ENCODE results near the gene DNMBP.

The DNMBP gene, protein sequence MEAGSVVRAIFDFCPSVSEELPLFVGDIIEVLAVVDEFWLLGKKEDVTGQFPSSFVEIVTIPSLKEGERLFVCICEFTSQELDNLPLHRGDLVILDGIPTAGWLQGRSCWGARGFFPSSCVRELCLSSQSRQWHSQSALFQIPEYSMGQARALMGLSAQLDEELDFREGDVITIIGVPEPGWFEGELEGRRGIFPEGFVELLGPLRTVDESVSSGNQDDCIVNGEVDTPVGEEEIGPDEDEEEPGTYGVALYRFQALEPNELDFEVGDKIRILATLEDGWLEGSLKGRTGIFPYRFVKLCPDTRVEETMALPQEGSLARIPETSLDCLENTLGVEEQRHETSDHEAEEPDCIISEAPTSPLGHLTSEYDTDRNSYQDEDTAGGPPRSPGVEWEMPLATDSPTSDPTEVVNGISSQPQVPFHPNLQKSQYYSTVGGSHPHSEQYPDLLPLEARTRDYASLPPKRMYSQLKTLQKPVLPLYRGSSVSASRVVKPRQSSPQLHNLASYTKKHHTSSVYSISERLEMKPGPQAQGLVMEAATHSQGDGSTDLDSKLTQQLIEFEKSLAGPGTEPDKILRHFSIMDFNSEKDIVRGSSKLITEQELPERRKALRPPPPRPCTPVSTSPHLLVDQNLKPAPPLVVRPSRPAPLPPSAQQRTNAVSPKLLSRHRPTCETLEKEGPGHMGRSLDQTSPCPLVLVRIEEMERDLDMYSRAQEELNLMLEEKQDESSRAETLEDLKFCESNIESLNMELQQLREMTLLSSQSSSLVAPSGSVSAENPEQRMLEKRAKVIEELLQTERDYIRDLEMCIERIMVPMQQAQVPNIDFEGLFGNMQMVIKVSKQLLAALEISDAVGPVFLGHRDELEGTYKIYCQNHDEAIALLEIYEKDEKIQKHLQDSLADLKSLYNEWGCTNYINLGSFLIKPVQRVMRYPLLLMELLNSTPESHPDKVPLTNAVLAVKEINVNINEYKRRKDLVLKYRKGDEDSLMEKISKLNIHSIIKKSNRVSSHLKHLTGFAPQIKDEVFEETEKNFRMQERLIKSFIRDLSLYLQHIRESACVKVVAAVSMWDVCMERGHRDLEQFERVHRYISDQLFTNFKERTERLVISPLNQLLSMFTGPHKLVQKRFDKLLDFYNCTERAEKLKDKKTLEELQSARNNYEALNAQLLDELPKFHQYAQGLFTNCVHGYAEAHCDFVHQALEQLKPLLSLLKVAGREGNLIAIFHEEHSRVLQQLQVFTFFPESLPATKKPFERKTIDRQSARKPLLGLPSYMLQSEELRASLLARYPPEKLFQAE (N-terminal part only)

DNA sequence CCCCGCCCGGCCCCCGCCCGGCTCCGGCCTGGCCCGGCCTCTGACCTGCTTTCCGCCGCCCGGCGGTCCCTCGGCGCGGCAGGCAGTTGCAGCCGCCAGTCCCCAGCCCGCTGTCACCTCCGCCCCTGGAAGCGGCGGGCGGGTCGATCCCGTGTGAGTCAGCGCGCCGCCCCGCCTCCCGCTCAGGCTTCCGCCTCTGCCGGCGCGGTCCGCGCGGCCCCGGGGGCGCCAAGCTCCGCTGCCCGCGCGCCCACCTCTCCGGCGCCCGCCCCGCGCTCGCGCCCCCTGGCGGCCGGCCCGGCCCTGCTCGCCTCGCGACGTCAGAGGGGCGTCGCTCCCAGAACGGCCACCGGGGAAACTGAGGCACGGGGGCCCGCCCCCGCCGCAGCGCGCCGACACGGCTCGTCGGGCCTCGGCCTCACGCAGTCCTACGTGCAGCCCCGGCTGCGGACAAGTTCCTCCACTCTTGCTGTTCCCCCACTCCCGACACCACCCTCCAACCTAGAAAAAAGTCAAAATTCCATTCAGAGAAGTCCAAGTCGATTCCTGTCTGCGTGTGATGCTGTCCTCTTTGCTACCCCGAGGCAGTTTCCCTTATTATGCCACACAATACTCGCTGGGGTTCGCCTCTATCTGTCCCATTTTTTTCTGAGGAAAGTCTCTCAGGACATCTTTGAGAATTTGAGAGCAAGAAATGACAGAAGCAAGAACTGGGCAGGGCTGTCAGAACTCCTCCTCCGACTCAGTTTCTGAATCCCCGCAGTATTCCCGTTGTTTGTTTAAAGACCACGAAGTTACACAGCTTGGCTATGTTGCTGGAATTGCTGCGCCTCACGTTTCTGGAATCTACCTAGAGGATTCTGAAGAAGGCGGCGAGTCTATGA is at the start of gene DNMBP:
DNMBP (minus strand) TSS at position 155 of the 884 bp plus-strand sequence. CDS start 37,823 bp downstream, outside the sequence.
- DNase-seq, result peak; percentile 71

DNA sequence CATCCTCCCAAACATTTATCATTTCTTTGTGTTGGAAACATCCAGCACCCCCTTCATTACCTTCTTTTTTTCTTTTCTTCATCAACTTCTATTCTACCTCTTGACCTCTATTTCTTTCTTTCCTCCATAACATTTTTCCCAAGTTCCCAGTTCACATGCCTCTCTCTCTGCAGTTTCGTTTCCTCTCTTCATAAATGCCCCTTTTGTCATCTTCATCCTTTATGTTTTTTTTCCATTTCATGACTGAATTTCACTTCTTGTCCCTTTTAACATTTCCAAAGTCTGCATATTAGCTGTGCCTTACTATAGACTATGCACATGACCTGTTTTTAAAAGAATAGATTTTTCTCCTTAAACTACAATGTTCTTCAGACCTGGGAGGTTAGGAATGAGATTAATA is 48.2 kb upstream of the DNMBP start:
- DNase-seq, result no peak

DNA sequence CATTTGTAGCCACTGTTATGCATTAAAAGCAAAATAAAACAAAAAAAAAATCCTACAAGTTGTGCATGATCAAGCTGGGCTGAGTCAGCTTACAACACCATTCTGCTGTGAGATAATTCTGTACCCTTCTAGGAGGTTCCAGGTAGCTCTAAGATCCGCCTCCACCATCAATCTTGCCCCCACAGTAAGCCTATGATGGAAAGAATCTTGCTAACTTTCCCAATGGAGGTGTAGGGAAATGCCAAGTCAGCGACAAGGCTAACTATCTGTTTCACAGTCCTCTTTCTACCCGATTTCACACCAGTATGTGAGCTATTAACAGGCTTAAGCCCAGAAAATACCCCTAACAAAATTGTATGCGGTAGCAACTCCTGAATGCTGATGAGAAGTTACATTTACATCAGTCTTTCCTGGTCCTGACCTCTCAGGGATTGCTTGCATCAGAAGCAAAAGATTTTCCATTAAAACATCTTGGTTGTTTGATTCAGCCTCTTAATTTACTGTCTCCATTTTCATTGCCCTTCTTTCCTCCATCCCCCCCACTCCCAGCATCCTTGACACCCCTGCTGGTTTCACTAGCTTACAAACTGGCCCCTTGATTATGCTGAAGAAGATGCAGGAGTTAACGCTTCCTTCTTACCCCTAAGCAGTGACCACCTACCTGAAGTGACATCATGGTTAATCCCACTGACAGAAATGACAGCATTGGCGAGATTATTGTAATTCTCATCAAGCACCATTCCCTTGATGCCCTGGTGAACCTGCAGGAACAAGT is 44.1 kb upstream of the DNMBP start:
- no peak for DNase-seq

DNA sequence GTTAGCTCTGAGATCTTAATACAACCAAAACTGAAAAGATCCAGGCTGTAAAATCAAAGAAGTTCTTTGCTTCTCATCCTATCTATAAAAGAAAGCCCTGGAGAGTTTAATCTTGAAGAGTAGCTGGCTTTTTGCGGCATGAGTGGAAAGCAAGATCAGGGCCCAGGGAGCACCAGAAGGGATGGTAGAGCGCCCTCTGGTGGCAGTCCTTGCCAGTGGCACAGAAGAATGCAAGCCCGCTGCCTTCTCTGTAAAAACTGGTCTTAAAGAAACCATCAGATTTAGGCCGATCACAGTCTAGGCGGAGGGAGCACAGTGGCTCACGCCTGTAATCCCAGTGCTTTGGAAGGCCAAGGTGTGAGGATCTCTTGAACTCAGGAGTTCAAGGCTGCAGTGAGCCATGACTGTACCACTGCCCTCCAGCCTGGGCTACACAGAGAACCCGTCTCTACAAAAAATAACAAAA is 36.3 kb upstream of the DNMBP start:
- peak; percentile 40 for DNase-seq

DNA sequence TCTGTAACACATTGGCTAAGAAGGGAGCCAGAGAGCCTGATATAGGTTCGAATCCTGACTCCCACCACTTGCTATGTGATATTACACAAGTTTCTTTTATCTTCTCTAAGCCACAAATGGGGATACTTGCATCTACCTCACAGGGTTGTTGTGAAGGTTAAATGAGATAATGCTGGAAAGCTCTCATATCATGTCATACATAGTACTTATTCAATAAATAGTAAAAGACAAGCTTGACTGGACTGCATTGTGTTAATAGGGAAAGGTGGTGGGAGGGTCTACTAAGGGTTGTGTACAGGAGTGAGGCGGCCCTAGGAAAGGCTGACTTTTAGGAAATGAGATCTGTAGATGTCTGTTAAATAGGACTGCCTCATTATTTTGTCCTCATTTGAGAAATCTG is 35.8 kb upstream of the DNMBP start:
- no peak for DNase-seq

DNA sequence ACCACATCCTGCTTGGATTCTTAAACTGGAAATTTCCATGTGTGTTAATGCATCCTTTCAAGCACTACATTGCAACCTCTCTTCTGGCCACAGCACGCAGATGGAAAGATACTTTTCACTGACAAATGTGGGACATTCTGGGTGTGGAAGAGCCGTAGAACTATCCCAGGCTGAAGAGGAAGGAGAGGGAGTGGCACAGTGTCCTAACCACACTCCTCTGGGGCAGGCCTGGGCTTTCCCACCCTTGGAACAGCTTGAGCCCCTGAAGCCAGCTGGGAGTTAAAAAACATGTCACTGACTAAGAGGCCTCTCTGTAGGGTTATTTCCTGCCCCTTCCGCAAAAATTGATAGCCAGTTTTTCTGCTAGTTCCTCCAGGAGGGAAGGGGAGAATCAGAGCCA is 34.0 kb upstream of the DNMBP start:
- no peak for DNase-seq

DNA sequence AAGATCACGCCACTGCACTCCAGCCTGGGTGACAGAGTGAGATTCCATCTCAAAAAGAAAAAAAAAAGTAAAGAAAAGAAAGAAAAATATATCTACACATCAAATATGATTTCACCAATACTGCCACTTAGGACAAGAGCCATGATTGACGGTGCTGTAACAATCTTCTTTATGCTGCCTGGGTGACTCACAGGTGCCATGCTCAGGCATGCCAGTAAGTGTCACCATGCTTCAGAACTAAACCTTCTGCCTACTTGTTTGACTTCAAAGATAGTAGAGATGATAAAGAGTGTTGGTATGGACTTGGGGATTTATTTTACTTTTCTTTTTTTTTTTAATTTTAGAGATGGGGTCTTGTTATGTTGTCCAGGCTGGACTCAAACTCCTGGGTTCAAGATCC is 33.6 kb upstream of the DNMBP start:
- DNase-seq, result no peak

DNA sequence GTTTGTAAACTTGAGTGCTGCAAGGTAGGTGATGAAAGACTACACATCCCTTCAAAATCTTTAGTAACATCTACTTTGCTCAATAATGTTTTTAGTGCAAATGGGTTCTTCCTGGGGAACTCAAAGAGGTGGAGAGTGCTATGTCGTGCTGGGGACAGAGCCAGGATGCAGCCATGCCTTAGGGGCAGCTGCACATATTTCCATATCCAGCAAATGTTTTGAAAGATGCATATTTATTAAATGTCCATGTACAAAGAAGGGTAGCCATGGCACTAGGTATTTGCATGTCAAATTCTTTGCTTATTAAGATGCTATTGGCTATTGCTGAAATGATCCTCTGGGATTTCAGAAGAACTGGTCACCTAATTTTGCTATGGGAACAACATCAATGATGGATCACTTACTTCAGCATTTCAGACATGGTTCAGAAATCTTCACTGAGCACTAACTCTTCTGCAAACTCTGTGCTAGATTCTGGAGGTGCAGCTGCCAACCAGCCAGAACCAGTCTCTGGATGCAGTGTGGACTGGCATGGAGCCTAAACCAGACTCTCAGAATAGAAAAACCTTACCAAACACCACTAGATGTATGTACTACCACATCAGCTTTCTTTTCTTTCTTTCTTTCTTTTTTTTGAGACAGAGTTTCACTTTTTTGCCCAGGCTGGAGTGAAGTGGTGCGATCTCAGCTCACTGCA is 31.7 kb upstream of the DNMBP start:
- DNase-seq, result no peak

DNA sequence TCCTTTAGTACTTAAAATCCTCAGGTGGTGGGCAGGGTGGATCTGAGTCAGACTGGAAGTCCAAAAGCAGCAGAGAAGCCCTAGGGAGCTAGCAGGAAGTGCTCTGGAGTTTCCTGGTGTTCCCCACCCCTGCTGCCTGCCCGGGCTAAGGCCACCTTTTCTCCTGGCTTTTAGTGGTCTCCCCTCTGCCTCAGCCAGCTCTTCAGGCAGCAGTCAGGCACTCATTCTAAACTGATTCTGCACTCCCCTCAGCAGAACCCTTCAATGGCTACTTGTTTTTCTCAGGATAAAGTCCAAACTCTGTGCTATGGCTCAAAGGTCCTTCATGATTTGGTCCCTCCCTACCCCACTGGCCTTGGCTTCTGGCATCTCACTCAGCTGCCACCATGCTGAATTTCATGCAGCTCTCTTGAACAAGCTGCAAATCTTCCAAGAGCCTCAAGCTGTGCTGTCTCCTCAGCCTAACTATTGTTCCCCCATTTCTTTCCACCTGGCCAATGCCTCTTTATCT is 28.9 kb upstream of the DNMBP start:
- no peak for DNase-seq

DNA sequence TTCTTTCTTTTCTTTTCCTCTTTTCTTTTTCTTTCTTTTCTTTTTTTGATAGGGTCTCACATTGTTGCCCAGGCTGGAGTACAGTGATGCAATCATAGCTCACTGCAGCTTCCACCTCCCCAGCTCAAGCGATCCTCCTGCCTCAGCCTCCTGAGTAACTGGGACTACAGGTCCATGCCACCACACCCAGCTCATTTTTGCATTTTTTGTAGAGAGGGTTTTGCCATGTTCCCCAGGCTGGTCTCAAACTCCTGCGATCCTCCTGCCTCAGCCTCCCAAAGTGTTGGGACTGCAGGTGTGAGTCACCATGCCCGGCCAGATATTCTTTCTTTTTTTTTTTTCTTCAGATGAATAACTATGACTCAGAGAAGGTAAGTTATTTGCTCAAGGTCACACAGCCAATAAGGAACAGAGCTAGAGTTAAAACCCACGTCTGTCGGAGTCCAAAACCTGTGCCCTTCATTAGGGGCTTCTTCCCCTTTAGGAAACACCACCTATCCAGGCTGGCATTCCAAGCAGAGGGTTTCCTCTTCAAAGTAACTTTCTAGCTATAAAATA is 28.1 kb upstream of the DNMBP start:
- DNase-seq, result no peak

DNA sequence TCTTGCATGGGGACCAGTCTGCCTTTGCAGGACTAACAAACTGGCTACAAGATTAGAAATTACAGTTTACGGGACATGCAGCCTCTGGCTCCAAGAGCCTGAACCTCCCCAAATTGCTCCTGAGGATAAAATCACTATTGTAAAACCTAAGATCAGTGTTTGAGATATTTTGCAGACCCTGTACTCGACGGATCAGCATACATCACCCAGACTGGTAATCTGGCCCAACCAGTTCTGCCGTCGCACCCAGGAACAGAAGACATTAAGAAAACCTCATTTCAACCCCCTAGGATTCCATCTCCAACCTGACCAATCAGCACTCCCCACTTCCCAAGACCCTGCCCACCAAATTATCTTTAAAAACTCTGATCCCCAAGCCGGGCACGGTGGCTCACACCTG is 27.1 kb upstream of the DNMBP start:
- DNase-seq, result no peak

DNA sequence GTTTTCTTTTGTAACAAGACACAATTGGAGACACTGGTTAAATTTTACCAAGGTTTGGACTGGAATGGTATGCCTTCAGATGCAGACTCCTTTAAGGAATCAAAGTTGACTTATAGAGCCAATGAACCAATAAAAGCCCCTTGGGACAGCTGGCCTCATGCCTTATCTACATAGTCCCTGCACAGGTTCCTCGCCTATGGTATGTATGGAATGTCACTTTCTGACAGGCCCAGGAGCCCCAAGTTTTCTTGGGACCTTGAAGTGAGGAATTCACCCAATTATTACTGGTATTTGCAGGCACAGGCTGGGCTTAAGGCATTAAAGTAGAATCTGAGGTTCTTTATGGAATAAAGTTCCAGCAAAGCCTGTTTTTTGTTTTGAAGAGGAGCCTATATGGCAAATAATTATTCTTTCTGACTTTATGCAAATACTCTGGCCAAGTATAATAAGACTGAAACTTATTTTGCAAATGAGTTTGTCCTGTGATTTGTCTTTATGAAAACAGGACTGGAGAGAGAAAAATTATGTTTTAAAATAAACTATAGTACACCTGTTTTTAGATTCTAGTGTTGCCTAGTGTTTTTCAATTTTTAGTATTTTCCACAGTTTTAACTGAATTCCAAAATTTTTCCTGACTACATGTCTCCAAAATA is 24.1 kb upstream of the DNMBP start:
- DNase-seq, result no peak

DNA sequence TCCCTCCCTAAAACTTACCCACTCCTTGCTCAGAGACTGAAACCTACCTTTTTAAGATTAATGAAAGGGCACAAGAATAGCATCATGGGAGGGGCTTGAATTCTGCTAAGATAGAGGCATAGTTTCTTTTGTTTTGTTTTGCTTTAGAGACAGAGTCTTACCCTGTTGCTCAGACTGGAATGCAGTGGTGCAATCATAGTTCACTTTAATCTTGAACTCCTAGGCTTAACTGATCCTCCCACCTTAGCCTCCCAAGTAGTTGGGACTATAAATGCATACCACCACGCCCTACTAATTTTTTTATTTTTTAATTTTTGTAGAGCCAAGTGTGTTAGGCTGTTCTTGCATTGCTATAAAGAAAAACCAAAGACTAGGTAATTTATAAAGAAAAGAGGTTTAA is 17.7 kb upstream of the DNMBP start:
- DNase-seq, result no peak

DNA sequence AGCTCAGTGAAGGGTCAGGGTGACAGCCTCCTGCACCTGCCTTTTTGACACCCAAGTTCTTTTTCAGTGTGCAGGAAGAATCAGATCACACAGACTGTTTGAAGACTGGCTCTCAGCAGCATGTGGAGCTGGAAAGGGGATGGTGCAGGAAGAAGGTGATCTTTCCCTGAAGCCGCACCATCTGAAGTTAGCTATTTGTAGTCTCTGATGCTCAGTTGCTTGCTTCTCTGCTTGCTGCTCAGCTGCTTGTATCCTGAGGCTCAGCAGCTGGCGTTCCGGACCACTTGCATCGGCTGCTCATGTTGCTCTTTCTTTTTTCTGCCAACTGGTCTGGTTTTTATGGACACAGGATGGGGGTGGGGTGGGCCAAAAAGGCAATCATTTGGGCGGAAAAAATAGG is 15.8 kb upstream of the DNMBP start:
- DNase-seq, result peak; percentile 39

DNA sequence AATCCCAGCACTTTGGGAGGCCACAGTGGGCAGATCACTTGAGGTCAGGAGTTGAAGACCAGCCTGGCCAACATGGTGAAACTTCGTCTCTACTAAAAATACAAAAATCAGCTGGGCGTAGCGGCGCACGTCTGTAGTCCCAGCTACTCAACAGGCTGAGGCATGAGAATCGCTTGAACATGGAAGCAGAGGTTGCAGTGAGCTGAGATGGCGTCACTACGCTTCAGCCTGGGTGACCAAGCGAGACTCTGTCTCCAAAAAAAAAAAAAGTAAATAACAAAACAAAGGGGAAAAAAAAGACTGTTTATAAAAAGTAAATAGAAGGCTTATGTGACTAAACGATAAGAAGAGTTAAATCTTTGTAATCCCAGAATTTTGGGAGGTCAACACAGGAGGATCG is 15.0 kb upstream of the DNMBP start:
- DNase-seq, result no peak

DNA sequence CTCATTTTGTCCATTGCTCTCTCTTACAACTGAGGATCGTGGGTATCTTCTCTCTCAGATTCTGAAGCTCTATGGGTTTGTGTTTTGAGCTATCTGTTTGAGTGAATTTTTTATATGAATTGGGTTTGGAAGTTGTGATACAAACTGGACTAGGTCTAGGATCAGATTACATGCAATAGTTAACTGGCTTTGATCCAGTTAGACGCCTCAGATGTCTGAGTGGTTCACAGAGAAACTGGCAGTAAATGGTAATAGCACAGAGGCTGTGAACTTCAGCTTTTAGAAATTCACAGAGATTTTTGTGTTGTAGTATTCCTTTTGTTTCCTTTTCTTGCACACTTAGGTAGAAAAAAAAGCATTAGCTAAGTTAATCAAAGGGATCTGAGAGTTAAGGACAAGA is 12.7 kb upstream of the DNMBP start:
- no peak for DNase-seq

DNA sequence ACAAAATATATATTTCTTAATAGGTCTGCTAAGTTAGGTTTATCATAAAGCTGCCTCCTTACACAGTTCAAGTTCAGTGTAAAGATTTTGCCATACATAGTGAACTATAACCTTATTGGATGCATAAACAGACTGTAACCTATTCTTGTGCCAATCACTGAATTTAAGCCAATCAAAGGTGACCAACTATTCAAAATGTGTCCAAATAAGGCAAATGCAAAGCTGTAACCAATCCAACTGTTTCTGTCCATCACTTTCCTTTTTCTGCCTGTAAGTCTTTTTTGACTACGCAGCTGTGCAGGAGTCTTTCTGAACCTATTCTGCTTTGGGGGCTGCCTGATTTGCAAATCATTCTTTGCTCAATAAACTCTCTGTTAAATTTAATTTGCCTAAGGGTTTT is 11.6 kb upstream of the DNMBP start:
- DNase-seq, result no peak

DNA sequence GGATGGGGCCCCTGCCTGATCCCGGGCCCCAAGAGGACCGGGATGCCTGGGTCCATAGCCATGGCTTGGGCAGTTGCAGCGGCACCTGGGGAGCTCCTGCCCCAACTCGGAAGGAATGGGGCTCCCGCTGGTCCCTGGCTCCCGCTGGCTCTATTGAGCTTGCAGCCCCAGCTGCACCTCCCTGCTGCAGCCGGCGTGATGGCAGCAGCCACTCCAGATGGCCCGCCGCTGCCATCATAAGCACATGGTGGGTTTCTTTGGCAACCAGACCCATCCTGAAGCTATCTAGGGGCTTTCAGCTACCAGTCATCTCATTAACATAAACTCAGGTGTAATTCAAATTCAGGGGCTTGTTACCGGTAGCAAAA is 11.1 kb upstream of the DNMBP start:
- DNase-seq, result peak; percentile 73

DNA sequence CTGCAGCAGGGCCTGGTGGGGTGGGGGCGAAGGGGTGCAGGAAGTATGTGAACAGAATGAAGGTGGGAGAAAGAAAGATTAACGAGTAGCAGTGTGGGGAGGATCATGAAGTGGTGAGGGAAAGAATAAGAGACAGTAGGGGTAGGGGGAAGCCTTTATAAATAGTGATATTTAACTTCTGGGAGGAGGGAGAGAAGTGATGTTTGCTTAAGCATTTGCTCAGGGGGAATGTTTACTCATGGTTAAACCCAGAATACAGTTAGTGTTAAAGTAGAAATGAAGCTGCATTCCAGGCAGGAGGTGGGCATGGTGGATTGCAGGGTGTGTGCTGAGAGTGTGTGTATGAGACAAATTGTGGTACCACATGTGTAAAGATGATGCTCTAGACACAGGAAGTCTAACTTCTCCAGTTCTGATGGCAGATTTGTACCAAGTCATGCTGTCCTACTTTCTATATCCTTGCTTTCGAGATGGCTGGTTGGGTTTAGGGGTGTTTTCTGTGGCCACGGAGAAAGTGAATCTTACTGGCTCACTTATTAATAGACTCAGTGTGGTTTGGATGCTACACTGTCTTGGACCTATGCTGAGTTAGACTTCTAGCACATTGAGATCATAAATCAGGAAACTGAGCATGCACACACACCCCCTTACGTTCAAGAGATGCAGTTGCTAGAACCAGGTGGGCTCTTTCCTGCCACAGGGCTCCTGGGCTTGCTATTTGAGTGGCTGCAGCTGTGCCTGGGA is 10.6 kb upstream of the DNMBP start:
- DNase-seq, result peak; percentile 59

Measured in NCI-H2171 (cell line).